ENCODE measurements around the gene VSIG2. TPM values are rescaled to one million over a fixed set of nuclear protein-coding genes. Genes with fewer than 3 reads are reported as not detected.

The VSIG2 gene
- total RNA-seq, 2 experiments from 2014 or later, result 0.34 TPM; not detected in 1

GRCh38 chr11:124751391-124751740 is 689 bp downstream of the VSIG2 start:
- no peak overlapping the region for H3K4me3 Mint-ChIP-seq
- no peak overlapping the region for H3K27ac Mint-ChIP-seq
- H3K9me3 Mint-ChIP-seq, result no peaks in the 10 kb centered on the region
- peaks cover 3% of the 10 kb centered on the region for H3K27me3 Mint-ChIP-seq
- ATAC-seq (ENCODE audit: low read depth) (no peak), DNase-seq (no peak)
- POLR2A ChIA-PET, result no interaction called here
- H3K36me3 Mint-ChIP-seq, result no peaks in the 10 kb centered on the region
- H3K4me1 Mint-ChIP-seq, result peaks cover 20% of the 10 kb centered on the region

GRCh38 chr11:124749912-124750311 is 2.1 kb downstream of the VSIG2 start:
- no peak for ATAC-seq (ENCODE audit: low read depth)
- Mint-ChIP-seq H3K9me3 (no peaks in the 10 kb centered on the region), H3K27me3 (peaks cover 3% of the 10 kb centered on the region), H3K4me3 (no peak overlapping the region), H3K4me1 (peaks cover 19% of the 10 kb centered on the region), H3K27ac (no peak overlapping the region), H3K36me3 (no peaks in the 10 kb centered on the region)
- POLR2A ChIA-PET, result no interaction called here
- DNase-seq, result no peak

GRCh38 chr11:124748481-124749343 is 3.3 kb downstream of the VSIG2 start:
- Mint-ChIP-seq H3K27me3 (peaks cover 3% of the 10 kb centered on the region), H3K9me3 (no peaks in the 10 kb centered on the region), H3K36me3 (no peaks in the 10 kb centered on the region), H3K27ac (no peak overlapping the region), H3K4me3 (no peak overlapping the region), H3K4me1 (peaks cover 19% of the 10 kb centered on the region)
- ATAC-seq (ENCODE audit: low read depth) (no peak), DNase-seq (no peak)
- POLR2A ChIA-PET, result no interaction called here

GRCh38 chr11:124748100-124748418 is 4.0 kb downstream of the VSIG2 start:
- H3K9me3 Mint-ChIP-seq, result no peaks in the 10 kb centered on the region
- H3K4me1 Mint-ChIP-seq, result peaks cover 19% of the 10 kb centered on the region
- H3K36me3 Mint-ChIP-seq, result no peaks in the 10 kb centered on the region
- DNase-seq, result no peak
- no peak overlapping the region for H3K4me3 Mint-ChIP-seq
- no peak for ATAC-seq (ENCODE audit: low read depth)
- H3K27me3 Mint-ChIP-seq, result peaks cover 3% of the 10 kb centered on the region
- POLR2A ChIA-PET, result no interaction called here
- H3K27ac Mint-ChIP-seq, result no peak overlapping the region

GRCh38 chr11:124747406-124748099 is 4.5 kb downstream of the VSIG2 start:
- Mint-ChIP-seq H3K9me3 (no peaks in the 10 kb centered on the region), H3K4me3 (peak overlapping the region; percentile 96), H3K27me3 (peaks cover 3% of the 10 kb centered on the region), H3K27ac (no peak overlapping the region), H3K36me3 (no peaks in the 10 kb centered on the region), H3K4me1 (peaks cover 19% of the 10 kb centered on the region)
- no peak for DNase-seq
- POLR2A ChIA-PET, result interaction anchor here (1.0 to 1.9 kb wide), 5 partner anchors 8 to 125 kb away, joined by 3 to 19 read pairs (median 6); partner anchors contain the start of genes SIAE, SPA17 and TBRG1
- ATAC-seq (ENCODE audit: low read depth), result no peak

GRCh38 chr11:124746621-124747243 is 5.3 kb downstream of the VSIG2 start:
- peak; percentile 90 for ATAC-seq (ENCODE audit: low read depth)

GRCh38 chr11:124745835-124746620 is 6.0 kb downstream of the VSIG2 start:
- Mint-ChIP-seq H3K4me3 (peak overlapping the region; percentile 96), H3K27ac (peak overlapping the region; percentile 97), H3K4me1 (peaks cover 25% of the 10 kb centered on the region), H3K27me3 (peaks cover 13% of the 10 kb centered on the region), H3K36me3 (no peaks in the 10 kb centered on the region), H3K9me3 (no peaks in the 10 kb centered on the region)
- ATAC-seq (ENCODE audit: low read depth) (peak; percentile 24), DNase-seq (peak; percentile 55)
- POLR2A ChIA-PET, result interaction anchor here (0.7 to 1.9 kb wide), 11 partner anchors 10 to 130 kb away, joined by 3 to 19 read pairs (median 6); partner anchors contain the start of genes SIAE, SPA17 and TBRG1

More at GRCh38 chr11:124746621-124747243, 5.3 kb downstream of the VSIG2 start:
- H3K27ac Mint-ChIP-seq, result peak overlapping the region; percentile 97
- H3K4me1 Mint-ChIP-seq, result peaks cover 20% of the 10 kb centered on the region
- peak; percentile 80 for DNase-seq
- no peaks in the 10 kb centered on the region for H3K9me3 Mint-ChIP-seq
- peak overlapping the region; percentile 96 for H3K4me3 Mint-ChIP-seq
- H3K27me3 Mint-ChIP-seq, result peaks cover 6% of the 10 kb centered on the region
- POLR2A ChIA-PET, result interaction anchor here (0.7 to 1.9 kb wide), 11 partner anchors 9 to 130 kb away, joined by 3 to 19 read pairs (median 6); partner anchors contain the start of genes SIAE, SPA17 and TBRG1
- no peaks in the 10 kb centered on the region for H3K36me3 Mint-ChIP-seq

GRCh38 chr11:124745270-124745834 is 6.7 kb downstream of the VSIG2 start:
- POLR2A ChIA-PET, result interaction anchor here (1.8 kb wide), 1 partner anchor 16 kb away, joined by 7 read pairs; no protein-coding TSS in a partner anchor
- Mint-ChIP-seq H3K27me3 (peaks cover 16% of the 10 kb centered on the region), H3K27ac (no peak overlapping the region)

GRCh38 chr11:124743050-124743449 is 9.0 kb downstream of the VSIG2 start:
- H3K36me3 Mint-ChIP-seq, result no peaks in the 10 kb centered on the region
- no peak overlapping the region for H3K4me3 Mint-ChIP-seq
- peaks cover 26% of the 10 kb centered on the region for H3K27me3 Mint-ChIP-seq
- DNase-seq (no peak), ATAC-seq (ENCODE audit: low read depth) (no peak)
- H3K9me3 Mint-ChIP-seq, result no peaks in the 10 kb centered on the region
- H3K4me1 Mint-ChIP-seq, result peaks cover 25% of the 10 kb centered on the region
- H3K27ac Mint-ChIP-seq, result no peak overlapping the region
- POLR2A ChIA-PET, result no interaction called here

More at GRCh38 chr11:124745270-124745834, 6.7 kb downstream of the VSIG2 start:
- Mint-ChIP-seq H3K4me1 (peaks cover 28% of the 10 kb centered on the region), H3K36me3 (no peaks in the 10 kb centered on the region), H3K9me3 (no peaks in the 10 kb centered on the region), H3K4me3 (peak overlapping the region; percentile 59)
- ATAC-seq (ENCODE audit: low read depth) (no peak), DNase-seq (no peak)

- Mint-ChIP-seq H3K4me1 (peaks cover 24% of the 10 kb centered on the region), H3K36me3 (no peaks in the 10 kb centered on the region), H3K4me3 (no peak overlapping the region), H3K9me3 (no peaks in the 10 kb centered on the region), H3K27ac (no peak overlapping the region), H3K27me3 (peaks cover 26% of the 10 kb centered on the region)
- DNase-seq (no peak), ATAC-seq (ENCODE audit: low read depth) (no peak)
- POLR2A ChIA-PET, result no interaction called here
Measured at GRCh38 chr11:124742555-124742954, 9.5 kb downstream of the VSIG2 start.

- Mint-ChIP-seq H3K9me3 (no peaks in the 10 kb centered on the region), H3K4me3 (peak overlapping the region; percentile 70), H3K4me1 (peaks cover 21% of the 10 kb centered on the region), H3K27ac (no peak overlapping the region), H3K27me3 (peaks cover 43% of the 10 kb centered on the region), H3K36me3 (no peaks in the 10 kb centered on the region)
- DNase-seq (peak; percentile 57), ATAC-seq (ENCODE audit: low read depth) (peak; percentile 34)
- POLR2A ChIA-PET, result interaction anchor here (0.6 to 2.4 kb wide), 3 partner anchors 21 to 67 kb away, joined by 3 to 11 read pairs (median 3); partner anchors contain the start of genes MSANTD2, SIAE and SPA17
Measured at GRCh38 chr11:124740277-124740882, 11.7 kb downstream of the VSIG2 start.

Measured in activated naive CD8-positive, alpha-beta T cell treated with anti-CD3 and anti-CD28 coated beads, Interleukin-2, amount 10 ng/mL, durations not matched to agents 7 days and 5 days (primary cell).